NCI-H1436 (cell line): ENCODE measurements around the gene NUDT8.
A peak's percentile ranks its signal among the peaks of the same experiment; 100 is the strongest.
"Not testable (repeated sequence)": the region's sequence is repeated elsewhere in the genome, so short reads cannot be mapped to it uniquely, and the experiment has no call there.

Source experiments
- DNase-seq: peaks from one replicate; lab custom pipeline; 2025; lab: John Stamatoyannopoulos, UW

The NUDT8 gene

DNA sequence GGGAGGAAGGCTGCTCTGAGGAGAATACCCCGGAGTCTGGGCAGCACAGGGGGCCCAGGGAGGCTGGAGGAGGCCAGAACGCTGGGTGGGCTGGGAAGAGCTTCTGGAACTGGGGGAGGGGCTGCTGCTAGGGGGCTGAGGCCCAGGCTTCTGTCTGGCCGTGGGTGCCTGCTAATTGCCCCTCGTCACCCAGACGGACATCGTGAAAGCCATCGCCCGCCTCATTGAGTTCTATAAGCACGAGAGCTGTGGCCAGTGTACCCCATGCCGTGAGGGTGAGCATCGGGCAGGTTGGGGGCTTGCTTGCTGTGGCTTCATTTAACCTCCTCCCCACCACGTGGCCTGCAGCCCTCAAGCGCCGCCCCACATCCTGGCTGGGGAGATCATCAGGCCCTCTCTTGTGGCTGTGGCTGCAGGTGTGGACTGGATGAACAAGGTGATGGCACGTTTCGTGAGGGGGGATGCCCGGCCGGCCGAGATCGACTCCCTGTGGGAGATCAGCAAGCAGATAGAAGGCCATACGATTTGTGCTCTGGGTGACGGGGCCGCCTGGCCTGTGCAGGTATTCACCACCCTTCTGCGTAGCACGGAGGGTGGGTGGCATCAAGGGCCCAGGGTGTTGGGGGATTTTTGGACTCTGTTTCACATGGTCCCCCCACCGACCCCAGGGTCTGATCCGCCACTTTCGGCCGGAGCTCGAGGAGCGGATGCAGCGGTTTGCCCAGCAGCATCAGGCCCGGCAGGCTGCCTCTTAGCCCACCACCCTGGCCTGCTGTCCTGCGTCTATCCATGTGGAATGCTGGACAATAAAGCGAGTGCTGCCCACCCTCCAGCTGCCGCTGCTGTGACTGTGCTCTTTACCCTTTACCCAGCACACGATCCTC, 17.8 kb downstream of the NUDT8 start:
- no peak for DNase-seq

- DNase-seq = no peak
These were observed 18.6 kb downstream of the NUDT8 start for GRCh38 chr11:67611165-67611564.

DNA sequence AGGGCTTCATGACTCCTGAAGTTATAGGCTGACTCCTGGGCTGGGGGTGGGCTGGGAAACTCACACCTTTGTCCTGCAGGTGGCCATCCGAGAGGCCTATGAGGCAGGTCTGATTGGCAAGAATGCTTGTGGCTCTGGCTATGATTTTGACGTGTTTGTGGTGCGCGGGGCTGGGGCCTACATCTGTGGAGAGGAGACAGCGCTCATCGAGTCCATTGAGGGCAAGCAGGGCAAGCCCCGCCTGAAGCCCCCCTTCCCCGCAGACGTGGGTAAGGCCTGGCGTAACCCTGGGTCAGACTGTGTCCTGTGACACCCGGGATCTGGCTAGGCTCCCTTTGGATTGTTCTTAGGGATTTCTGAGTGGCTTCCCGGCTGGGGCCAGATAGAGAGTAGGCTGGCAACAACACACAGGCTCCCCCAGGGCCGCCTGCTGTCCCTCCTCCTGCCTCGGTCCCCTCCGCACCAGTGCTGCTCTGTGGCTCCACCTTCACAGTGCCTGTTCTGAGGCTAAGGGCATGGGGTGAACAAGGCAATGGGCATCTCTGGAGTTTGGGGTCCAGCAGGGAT, 19.4 kb downstream of the NUDT8 start:
- DNase-seq = no peak

DNA sequence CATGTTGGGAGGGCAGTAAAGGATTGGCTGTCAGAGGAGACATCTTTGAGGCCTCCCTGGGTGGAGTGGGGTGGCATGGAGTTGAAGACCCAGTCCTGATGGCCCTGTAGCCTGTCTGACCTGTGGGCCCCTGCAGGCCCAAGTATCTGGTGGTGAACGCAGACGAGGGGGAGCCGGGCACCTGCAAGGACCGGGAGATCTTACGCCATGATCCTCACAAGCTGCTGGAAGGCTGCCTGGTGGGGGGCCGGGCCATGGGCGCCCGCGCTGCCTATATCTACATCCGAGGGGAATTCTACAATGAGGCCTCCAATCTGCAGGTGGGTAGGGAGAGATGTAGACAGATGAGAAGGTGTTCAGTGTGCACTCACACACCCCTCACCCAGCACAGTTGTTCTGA, 20.4 kb downstream of the NUDT8 start:
- no peak for DNase-seq

GRCh38 chr11:67608486-67608885, 21.3 kb downstream of the NUDT8 start:
- no peak for DNase-seq

DNA sequence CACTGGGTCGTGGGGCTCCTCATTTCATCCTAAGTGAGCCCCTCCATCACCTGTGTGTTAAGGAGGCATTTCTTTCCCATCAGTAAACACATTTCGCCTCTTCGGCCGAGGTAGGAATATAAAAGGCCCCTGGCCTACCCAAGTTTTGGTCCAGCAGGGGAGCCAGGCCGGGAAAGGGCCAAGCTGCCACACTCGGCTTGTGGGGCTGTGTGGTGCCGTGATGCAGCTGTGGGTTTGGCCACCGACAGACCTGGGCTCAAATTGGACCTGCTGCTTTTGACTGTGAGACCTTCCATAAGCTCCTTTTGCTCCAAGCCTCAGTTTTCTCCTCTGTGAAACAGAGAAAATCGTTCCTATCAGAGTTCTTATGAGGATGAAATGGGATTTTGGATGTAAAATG, 22.2 kb downstream of the NUDT8 start:
- no peak for DNase-seq

DNA sequence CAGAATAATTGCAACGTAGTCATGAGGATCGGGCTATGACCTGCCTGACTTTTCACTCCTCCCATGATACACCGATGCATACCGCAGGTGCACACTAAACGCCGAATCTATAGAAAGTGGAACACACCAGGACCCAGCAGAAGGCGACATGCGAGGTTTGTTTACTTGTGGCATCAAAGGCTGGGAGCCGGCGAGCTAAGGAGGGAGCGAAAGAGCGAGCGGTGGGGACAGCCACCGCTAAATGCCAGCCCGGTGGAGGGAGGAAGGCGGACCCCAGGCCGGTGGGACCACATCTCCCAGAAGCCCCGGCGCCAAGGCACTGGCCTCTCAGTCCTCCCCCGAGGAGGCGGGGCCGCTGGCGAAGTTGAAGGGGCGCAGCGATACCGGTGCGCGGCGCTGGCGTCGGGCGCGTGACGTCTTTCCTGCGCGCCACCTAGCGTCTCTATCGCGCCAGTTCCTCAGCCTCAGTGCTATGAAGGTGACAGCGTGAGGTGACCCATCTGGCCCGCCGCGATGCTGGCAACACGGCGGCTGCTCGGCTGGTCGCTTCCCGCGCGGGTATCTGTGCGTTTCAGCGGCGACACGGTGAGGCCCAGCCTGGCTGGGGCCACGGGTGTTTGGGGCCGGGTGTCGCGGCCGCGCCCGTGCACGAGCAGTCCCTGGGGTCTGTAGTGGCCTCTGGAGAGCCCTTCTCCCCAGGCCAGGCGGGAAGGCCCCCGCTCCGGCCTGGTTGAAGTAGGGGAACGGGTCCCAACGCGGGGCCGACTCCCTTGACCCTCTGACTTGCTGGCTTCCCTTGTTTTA, 23.0 kb downstream of the NUDT8 start, which contains the start of gene NDUFV1:
NDUFV1 (plus strand) TSS at position 445 of the 804 bp plus-strand sequence; CDS start at position 514, 69 bp downstream.
- DNase-seq = peak; percentile 95

DNA sequence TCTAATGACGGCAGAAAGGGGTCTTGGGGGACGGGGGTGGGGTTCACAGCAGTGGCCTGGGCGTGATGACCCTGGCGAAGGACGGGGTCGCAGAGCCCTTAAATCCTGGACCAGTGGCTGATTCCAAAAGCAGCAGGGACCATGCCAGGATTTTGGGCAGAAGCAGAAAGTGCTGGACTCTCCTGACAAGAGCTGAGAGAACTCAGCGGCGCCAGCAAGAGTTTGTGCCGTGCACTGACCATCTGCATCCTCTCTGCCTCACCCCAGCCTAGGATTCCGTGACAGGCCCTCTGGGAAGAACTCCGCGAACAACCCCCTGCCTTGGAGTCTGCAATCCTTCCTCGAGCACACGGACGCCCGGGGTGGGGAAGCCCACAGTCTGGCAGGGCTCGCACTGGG, 23.6 kb downstream of the NUDT8 start:
- DNase-seq = no peak

DNA sequence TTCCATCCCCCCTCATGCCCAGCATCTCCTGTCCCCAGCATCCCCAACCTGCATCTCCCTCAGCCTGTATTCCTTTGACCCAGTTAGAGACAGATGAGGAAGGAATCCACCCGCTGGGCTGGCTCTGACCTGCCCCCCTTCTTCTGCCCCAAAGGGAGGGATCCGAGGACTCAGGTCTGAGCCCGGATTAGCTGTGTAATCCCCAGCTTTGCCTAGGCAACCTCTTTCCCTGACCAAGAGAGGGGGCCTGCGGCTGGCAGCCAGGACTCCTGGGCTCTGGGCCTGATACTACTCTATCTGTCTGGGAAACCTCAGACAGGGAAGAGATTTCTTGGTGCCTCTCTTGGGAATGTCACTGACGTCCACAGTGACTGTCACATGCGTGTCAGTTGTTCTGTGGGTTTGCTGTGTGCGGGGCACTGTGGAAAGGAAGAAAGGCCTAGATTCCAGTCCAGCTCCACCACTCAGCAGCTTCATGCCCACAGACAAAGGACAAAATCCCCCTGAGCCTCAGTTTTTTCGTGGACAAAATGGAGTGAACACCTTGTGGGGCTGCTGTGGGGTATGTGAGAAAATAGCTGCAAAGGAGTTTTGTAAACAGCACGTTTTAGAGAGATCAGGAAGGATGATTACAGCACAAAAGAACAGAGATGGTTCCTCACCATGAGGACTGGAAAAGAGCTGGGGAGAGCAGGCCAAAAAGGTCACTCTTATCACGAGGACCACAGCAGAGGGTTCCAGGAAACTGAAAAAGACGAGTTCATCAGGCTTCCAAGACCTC, 24.3 kb downstream of the NUDT8 start:
- DNase-seq = no peak

DNA sequence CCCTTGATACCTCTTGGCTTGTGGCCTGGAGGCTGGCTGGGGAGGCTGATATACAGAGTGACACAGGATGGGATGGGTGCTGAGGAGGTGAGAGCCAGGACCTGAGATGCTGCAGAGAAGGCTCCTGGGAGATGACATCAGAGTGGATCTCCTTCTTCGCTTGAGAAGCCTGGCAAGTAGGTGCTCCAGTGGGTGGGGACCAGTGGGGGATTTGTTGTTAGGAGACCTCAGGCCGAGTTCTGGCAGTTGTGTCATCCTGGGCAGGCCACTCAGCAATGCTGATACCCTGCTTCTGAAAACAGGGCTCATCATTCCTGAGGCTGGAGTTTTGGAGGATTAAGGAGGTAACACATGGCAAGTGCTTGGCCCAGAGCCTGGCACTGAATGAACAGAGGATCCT, 24.9 kb downstream of the NUDT8 start:
- DNase-seq = no peak

DNA sequence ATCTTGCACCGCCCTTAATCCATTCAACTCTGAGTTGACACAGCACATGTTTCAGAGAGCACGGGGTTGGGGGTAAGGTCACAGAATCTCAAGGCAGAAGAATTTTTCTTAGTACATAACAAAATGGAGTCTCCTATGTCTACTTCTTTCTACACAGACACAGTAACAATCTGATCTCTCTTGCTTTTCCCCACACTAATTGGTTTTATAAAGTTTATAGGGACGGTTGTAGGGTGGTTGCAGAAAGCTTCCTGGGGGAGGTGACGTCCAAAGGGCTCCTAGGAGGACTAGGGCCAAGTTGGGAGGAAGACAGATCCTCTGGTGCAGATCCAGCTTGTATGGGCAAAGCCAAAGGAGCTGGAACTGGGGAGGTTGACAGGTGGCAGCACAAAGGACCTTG, 25.6 kb downstream of the NUDT8 start:
- not testable (repeated sequence) for DNase-seq

GRCh38 chr11:67601098-67601497, 28.6 kb downstream of the NUDT8 start:
- DNase-seq = no peak

DNA sequence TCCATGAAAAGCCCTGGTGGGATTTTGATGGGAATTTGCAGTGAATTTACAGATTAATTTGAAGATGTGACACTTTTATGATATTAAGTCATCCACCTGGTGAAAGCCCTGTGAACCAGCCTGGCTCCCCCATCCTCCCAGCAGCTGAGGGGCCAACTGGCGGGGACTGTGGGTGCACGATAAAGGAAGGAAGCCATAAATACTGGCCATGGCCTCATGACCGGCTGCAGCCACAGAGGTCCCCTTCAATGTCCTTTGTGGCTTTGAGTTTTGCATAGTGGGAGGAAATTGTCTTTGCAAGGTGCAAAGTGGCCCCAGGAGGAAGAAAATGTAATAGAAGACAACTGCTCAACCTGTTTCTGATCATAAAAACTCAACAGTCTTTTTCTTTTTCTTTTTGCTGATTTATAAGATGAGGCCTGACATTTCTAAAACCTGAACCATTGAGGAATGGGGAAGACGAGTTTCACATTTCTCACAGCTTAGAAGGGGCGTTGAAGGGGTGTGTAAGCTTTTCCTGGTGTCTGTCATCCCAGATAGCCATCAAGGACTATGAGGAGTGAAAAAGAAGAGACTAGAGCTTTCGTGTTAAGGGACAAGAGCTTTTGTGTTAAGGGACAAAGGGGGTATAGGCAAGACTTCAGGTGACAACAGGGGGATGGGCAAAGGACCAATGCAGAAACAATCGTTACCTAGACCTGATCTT, 29.3 kb downstream of the NUDT8 start:
- no peak for DNase-seq

GRCh38 chr11:67599149-67599548, 30.6 kb downstream of the NUDT8 start:
- no peak for DNase-seq

DNA sequence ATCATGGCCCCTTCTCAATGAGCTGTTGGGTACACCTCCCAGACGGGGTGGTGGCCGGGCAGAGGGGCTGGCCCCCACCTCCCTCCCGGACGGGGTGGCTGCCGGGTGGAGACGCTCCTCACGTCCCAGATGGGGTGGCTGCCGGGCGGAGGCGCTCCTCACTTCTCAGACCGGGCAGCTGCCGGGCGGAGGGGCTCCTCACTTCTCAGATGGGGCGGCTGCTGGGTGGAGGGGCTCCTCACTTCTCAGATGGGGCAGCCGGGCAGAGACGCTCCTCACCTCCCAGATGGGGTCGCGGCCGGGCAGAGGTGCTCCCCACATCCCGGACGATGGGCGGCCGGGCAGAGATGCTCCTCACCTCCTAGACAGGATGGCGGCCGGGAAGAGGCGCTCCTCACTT, 31.8 kb downstream of the NUDT8 start:
- not testable (repeated sequence) for DNase-seq

DNA sequence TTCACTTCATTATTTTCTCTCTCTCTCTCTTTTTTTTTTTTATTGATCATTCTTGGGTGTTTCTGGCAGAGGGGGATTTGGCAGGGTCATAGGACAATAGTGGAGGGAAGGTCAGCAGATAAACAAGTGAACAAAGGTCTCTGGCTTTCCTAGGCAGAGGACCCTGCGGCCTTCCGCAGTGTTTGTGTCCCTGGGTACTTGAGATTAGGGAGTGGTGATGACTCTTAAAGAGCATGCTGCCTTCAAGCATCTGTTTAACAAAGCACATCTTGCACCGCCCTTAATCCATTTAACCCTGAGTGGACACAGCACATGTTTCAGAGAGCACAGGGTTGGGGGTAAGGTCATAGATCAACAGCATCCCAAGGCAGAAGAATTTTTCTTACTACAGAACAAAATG, 32.3 kb downstream of the NUDT8 start:
- not testable (repeated sequence) for DNase-seq

DNA sequence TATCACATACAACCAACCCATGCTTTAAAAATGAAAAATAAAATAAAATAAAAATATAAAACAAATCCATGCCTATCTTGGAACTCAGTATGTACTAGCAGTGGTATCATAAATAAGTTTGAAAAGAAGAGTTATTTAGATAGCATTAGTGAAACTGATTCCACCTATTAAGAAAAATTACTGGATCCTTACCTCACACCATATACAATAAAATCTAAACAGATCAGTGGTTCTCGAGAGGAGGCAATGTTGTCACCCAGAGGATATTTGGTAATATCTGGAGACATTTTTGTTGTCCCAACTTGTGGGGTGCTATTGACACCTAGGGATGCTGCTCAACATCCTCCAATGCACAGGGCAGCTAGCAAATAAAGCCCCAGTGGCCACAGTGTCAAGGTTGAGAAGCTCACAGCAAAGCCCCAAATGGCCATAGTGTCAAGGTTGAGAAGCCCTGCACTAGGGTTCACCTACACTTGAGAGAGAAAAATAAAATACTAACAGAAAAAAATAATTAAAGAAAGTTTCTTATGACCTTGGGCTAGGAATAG, 32.9 kb downstream of the NUDT8 start:
- DNase-seq = no peak

GRCh38 chr11:67594480-67594879, 35.3 kb downstream of the NUDT8 start:
- no peak for DNase-seq

GRCh38 chr11:67593565-67593905, 36.2 kb downstream of the NUDT8 start:
- no peak for DNase-seq

DNA sequence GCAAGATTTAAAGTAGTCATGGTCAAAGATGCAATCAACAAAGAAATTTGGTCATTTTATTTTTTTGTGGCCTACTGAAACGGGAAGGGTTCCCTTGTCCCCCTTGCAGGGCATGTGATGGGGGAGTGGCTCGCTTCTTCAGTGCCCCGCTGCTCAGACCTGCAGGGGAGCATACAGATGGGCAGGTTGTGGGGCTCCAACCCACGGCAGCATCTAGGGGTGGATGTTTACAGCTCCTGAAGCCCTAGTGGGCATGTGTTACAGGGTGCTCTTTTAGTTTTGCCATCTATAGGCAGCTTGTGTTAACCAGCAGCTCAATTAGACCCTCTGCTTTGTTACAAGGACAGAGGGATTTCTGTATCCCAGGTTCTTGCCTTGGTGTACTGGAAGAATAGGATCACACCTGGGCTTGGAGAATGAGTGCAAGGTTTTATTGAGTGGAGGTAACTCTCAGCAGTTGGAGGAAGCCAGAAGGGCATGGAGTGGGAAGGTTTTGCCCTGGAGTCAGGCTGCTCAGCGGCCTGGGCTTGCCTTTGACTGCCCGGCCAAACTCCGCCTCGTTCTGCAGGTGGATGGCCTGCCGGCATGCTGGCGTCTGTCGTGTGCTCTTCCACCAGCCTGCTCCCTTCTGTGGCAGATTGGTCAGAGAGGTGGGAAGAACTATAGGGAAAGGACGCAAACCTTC, 36.7 kb downstream of the NUDT8 start:
- DNase-seq = no peak
